Vagina (tissue), 2 donors: Measurements from ENCODE around the gene SORCS2. TPM values are rescaled to one million over a fixed set of nuclear protein-coding genes. Genes with fewer than 3 reads are reported as not detected.

Experiments
- DNase-seq, 2 donors: peaks; one replicate each; pipeline ENCODE4 v3.0.0-alpha.2; 2017; ENCODE audit errors: extremely low spot score in 2 of 2
- H3K27ac ChIP-seq: fragments of 200-600 bp; sonication (generic); one replicate; pipeline ENCODE4 v1.5.1; 2019
- H3K27me3 ChIP-seq: fragments of 200-600 bp; sonication (generic); one replicate; pipeline ENCODE4 v1.5.1; 2019
- H3K36me3 ChIP-seq, 2 donors: fragments of 200-600 bp; sonication (generic); one replicate each; pipeline ENCODE4 v1.5.1; 2017 to 2019
- H3K4me1 ChIP-seq: fragments of 200-600 bp; sonication (generic); one replicate; pipeline ENCODE4 v1.5.1; 2019
- H3K4me3 ChIP-seq, 2 donors: fragments of 200-600 bp; sonication (generic); 1 replicate in 1 of 2; 2 replicates in 1 of 2; pipeline ENCODE4 v1.5.1; 2016 to 2019
- H3K9me3 ChIP-seq: fragments of 200-600 bp; sonication (generic); one replicate; pipeline ENCODE4 v1.5.1; 2019
- POLR2A ChIP-seq, 2 donors: fragments of 450-650 bp; IDR thresholded peaks; one replicate each; pipeline ENCODE4 v1.6.1; 2017; ENCODE audit warnings: antibody characterized with exemption in 2 of 2, mild to moderate bottlenecking in 2 of 2, moderate library complexity in 2 of 2
- POLR2AphosphoS5 ChIP-seq, 2 donors: sonication (generic); formaldehyde crosslinking; IDR thresholded peaks; one replicate each; pipeline ENCODE4 v1.9.0; 2017; ENCODE audit warnings: antibody characterized with exemption in 2 of 2, mild to moderate bottlenecking in 2 of 2, low read depth in 1 of 2; ENCODE audit not compliant: insufficient read depth in 1 of 2
- intact Hi-C: fragments of 100-400 bp; cut with DNase I; formaldehyde crosslinking; loops from one replicate; pipeline ENCODE4 v1.15.1; 2023
- total RNA-seq: library from RNA; depleted of rRNA; stranded (reverse); fragments of >200 nt; gene quantifications from one replicate; pipeline ENCODE4 v1.2.3, GENCODE V29; 2016
- TF ChIP-seq, protein P1 (sequence below), 3 experiments: fragments of 450-650 bp in 2 of 3; fragments of 200-600 bp in 1 of 3; sonication (generic) in 1 of 3; IDR thresholded peaks; one replicate each; pipeline ENCODE4 v1.5.1; 2017 to 2019; ENCODE audit warnings: antibody characterized with exemption in 3 of 3, mild to moderate bottlenecking in 2 of 3, moderate library complexity in 2 of 3

SORCS2 gene
- total RNA-seq, 1 donor from 2014 or later = 5.4 TPM

DNA sequence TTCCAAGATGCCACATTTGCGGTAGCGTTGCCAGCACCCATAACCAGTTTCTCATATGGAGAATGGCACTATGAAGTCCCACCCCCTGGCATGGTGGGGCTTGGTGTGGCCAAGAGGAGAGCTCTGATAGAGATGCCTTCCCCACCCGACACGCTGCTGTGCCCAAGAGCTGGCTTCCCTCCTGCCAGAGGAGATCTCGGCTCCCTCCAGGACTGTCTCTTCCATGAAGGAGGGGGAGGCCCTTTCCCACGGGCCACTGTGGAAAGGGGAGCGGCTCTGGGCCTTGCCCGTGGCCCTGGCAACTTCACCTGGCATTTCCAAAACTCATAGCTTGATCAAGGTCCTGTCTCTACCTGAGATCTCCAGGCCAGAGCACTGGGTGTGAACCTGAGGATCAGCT lies 459.7 kb downstream of the SORCS2 start:
- intact Hi-C loops = no loop called here
- Histone ChIP-seq H3K27ac (no peak overlapping the region), H3K4me1 (peaks cover 35% of the 10 kb centered on the region), H3K4me3 (no peak overlapping the region), H3K36me3 (no peaks in the 10 kb centered on the region), H3K27me3 (no peaks in the 10 kb centered on the region), H3K9me3 (no peaks in the 10 kb centered on the region)
- TF ChIP-seq POLR2A (IDR thresholded peaks at IDR 0.05) = no peak
- TF ChIP-seq, protein P1, sequence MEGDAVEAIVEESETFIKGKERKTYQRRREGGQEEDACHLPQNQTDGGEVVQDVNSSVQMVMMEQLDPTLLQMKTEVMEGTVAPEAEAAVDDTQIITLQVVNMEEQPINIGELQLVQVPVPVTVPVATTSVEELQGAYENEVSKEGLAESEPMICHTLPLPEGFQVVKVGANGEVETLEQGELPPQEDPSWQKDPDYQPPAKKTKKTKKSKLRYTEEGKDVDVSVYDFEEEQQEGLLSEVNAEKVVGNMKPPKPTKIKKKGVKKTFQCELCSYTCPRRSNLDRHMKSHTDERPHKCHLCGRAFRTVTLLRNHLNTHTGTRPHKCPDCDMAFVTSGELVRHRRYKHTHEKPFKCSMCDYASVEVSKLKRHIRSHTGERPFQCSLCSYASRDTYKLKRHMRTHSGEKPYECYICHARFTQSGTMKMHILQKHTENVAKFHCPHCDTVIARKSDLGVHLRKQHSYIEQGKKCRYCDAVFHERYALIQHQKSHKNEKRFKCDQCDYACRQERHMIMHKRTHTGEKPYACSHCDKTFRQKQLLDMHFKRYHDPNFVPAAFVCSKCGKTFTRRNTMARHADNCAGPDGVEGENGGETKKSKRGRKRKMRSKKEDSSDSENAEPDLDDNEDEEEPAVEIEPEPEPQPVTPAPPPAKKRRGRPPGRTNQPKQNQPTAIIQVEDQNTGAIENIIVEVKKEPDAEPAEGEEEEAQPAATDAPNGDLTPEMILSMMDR (IDR thresholded peaks at IDR 0.05) = no peak
- no peak for TF ChIP-seq POLR2AphosphoS5 (IDR thresholded peaks at IDR 0.05; ENCODE audit: insufficient read depth in 1 of 2, low read depth in 1 of 2)
- DNase-seq = no peak

DNA sequence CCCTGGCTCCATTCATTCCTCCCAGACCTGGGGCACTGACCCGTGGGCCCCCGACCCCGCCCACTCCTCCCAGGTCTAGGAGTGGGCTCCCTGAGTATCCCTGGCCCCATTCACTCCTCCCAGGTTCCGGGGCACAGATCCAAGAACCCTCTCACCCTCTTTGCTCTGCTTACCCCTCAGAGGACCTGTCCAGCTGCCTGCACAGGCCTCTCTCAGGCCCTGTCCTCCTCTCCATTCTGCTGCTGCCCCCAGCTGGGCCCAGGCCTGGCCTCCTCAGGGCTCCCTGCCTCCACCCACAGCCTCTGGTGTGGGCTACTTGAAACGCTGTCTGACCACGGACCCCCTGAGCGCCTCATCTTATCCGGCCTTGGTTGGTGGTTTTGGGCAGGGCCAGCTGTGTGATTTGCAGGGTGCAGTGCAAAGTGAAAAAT lies 460.1 kb downstream of the SORCS2 start:
- no peaks in the 10 kb centered on the region for H3K27me3 ChIP-seq
- no peaks in the 10 kb centered on the region for H3K9me3 ChIP-seq
- TF ChIP-seq POLR2A (IDR thresholded peaks at IDR 0.05) (no peak), POLR2AphosphoS5 (IDR thresholded peaks at IDR 0.05; ENCODE audit: insufficient read depth in 1 of 2, low read depth in 1 of 2) (no peak)
- TF ChIP-seq, protein P1 (IDR thresholded peaks at IDR 0.05) = no peak
- no peak for DNase-seq
- H3K4me1 ChIP-seq = peaks cover 35% of the 10 kb centered on the region
- no peak overlapping the region for H3K4me3 ChIP-seq
- intact Hi-C loops = no loop called here
- H3K36me3 ChIP-seq = no peaks in the 10 kb centered on the region
- no peak overlapping the region for H3K27ac ChIP-seq

DNA sequence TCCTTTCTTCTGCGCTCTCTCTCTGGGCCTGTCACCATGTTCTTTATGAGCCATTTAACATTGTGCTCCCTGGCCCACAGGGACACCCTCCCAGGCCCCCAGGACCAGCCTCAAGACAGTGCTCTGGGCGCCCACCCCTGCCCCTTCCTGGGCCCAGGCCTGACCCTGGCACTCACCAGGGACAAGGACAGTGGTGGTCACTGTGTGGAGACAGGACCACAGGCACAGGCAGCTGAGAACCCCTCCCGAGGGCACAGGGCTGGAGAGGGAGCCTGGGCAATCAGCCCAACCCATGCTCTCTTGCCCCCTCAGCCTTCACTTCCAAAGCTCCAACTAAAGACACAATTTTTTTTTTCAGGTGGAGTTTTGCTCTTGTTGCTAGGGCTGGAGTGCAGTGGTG lies 460.6 kb downstream of the SORCS2 start:
- Histone ChIP-seq H3K4me1 (peaks cover 35% of the 10 kb centered on the region), H3K27me3 (no peaks in the 10 kb centered on the region), H3K4me3 (no peak overlapping the region), H3K36me3 (no peaks in the 10 kb centered on the region), H3K9me3 (no peaks in the 10 kb centered on the region), H3K27ac (no peak overlapping the region)
- DNase-seq = no peak
- intact Hi-C loops = no loop called here
- TF ChIP-seq POLR2AphosphoS5 (IDR thresholded peaks at IDR 0.05; ENCODE audit: insufficient read depth in 1 of 2, low read depth in 1 of 2) = no peak

DNA sequence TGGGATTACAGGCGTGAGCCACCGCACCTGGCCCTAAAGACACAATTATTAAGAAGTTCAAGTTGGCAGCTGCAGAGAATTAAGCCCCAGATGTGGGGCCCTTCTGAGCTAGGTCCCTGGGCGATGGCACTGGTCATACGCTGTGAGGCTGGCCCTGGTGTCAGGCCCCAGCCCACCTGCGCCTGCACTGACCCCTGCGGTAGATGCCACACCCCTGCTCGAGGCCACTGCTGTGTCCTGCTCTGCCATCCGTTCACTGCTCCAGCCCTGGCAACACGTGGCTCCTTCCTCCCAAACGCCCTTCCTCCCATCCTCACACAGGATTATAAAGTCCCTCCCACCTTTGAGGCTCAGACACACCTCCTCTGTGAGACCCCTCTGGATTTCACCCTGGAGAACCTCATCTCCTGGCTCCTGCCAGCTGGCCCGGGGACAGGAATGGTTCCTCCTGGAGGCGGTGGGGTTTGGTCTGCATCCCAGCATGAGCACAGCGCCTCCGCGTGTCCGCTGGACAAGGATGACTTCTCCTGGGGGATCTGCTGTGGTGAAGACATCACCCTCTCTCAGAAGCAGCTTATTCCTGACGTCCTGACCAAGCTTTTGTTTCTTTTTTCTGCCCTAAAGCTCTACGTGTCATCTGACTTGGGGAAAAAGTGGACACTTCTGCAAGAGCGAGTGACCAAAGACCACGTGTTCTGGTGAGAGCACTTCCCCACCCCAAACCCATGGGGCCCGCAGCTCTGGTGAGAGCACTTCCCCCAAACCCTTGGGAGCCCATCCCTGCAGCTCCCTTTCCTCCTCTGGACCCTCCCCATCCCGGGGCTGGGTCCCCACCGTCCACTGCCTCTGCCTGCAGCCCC lies 461.4 kb downstream of the SORCS2 start:
- Histone ChIP-seq H3K4me3 (no peak overlapping the region), H3K9me3 (no peaks in the 10 kb centered on the region), H3K27ac (no peak overlapping the region), H3K36me3 (no peaks in the 10 kb centered on the region), H3K4me1 (peaks cover 35% of the 10 kb centered on the region), H3K27me3 (no peaks in the 10 kb centered on the region)
- TF ChIP-seq, protein P1 (IDR thresholded peaks at IDR 0.05) = no peak
- no peak for TF ChIP-seq POLR2AphosphoS5 (IDR thresholded peaks at IDR 0.05; ENCODE audit: insufficient read depth in 1 of 2, low read depth in 1 of 2)
- no peak for TF ChIP-seq POLR2A (IDR thresholded peaks at IDR 0.05)
- intact Hi-C loops = no loop called here
- no peak for DNase-seq

DNA sequence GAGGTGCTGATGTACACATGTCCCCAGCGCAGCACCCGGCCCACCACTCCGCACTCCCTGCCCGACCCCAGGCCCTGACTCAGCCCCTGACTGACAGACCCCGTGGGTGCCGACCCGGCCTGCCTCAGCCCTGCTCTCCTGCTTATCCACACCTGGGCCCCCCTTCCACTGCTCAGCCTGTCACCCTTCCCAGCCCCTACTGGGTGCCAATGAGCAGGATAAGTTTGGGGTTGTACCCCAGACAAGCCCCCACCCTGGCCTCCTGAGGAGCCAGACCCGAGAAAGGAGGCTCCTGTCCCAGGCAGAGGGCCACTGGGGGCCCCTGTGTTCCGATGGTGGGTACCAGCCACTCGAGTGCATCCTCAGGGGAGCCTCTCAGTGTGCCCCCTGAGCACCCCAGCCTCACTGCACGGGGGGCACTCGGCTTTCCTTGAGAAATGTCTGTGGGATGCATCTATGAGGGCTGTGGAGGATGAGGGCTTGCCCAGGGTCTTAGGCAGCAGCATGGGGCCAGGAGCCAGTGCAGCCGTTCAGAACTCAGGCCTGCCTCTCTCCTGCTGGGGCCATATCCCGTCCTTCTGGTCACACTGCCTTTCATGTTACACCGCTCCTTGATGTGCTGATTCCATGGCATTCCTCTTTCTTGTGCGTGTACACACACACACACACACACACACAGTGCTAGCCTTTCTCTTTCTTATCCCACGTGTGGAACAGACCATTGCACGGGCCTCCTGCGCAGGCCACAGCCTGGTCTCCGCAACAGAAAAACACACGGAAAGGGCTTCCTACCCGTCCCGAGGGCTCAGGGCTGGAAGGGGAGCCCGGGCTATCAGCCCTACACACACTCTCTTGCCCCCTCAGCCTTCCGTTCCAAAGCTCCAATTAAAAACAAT lies 462.5 kb downstream of the SORCS2 start:
- Histone ChIP-seq H3K27ac (no peak overlapping the region), H3K27me3 (no peaks in the 10 kb centered on the region), H3K9me3 (no peaks in the 10 kb centered on the region), H3K4me3 (no peak overlapping the region), H3K36me3 (no peaks in the 10 kb centered on the region), H3K4me1 (peaks cover 28% of the 10 kb centered on the region)
- intact Hi-C loops = no loop called here
- no peak for DNase-seq
- TF ChIP-seq POLR2A (IDR thresholded peaks at IDR 0.05) (no peak), POLR2AphosphoS5 (IDR thresholded peaks at IDR 0.05; ENCODE audit: insufficient read depth in 1 of 2, low read depth in 1 of 2) (no peak)
- TF ChIP-seq, protein P1 (IDR thresholded peaks at IDR 0.05) = no peak
